GM23338 (cell line): ENCODE results near the gene FGFRL1. TPM values are rescaled to one million over a fixed set of nuclear protein-coding genes. Genes with fewer than 3 reads are reported as not detected.
"Not testable (repeated sequence)": the region's sequence is repeated elsewhere in the genome, so short reads cannot be mapped to it uniquely, and the experiment has no call there.

Source experiments
- ATAC-seq: fragments of 200-7000 bp; cut with Tn5 transposase; 3 replicates; pipeline ENCODE4 v1.9.1; 2020
- DNase-seq: peaks from one replicate; pipeline ENCODE4 v3.0.0-alpha.2; 2015; ENCODE audit warnings: low spot score
- H2AFZ ChIP-seq: fragments of 200-600 bp; sonication (generic); 2 replicates; pipeline ENCODE4 v1.8.0; 2016; ENCODE audit warnings: antibody characterized with exemption, mild to moderate bottlenecking, moderate library complexity
- H3F3A ChIP-seq: fragments of 200-600 bp; sonication (generic); replicated peaks from 2 replicates; pipeline ENCODE4 v1.8.0; 2017; ENCODE audit warnings: antibody characterized with exemption, mixed run types, low read depth
- H3K27ac ChIP-seq: fragments of 200-600 bp; sonication (generic); 2 replicates; pipeline ENCODE4 v1.6.1; 2016; ENCODE audit warnings: low read depth
- H3K27me3 ChIP-seq: fragments of 200-600 bp; sonication (generic); 2 replicates; pipeline ENCODE4 v1.8.0; 2016; ENCODE audit warnings: mild to moderate bottlenecking, mixed run types, moderate library complexity; ENCODE audit not compliant: insufficient read depth
- H3K36me3 ChIP-seq: fragments of 200-600 bp; sonication (generic); 2 replicates; pipeline ENCODE4 v1.8.0; 2016; ENCODE audit warnings: mild to moderate bottlenecking; ENCODE audit not compliant: insufficient read depth
- H3K4me1 ChIP-seq: fragments of 200-600 bp; sonication (generic); 2 replicates; pipeline ENCODE4 v1.8.0; 2016; ENCODE audit warnings: mild to moderate bottlenecking, moderate library complexity; ENCODE audit not compliant: insufficient read depth
- H3K4me2 ChIP-seq: fragments of 200-600 bp; sonication (generic); 2 replicates; pipeline ENCODE4 v1.7.1; 2017; ENCODE audit warnings: mixed run types
- H3K4me3 ChIP-seq: fragments of 200-600 bp; sonication (generic); 2 replicates; pipeline ENCODE4 v1.6.1; 2016; ENCODE audit warnings: mixed run types
- H3K79me2 ChIP-seq: fragments of 200-600 bp; sonication (generic); replicated peaks from 2 replicates; pipeline ENCODE4 v1.8.0; 2017; ENCODE audit warnings: mild to moderate bottlenecking; ENCODE audit not compliant: insufficient read depth
- H3K9me2 ChIP-seq: fragments of 200-600 bp; sonication (generic); 2 replicates; pipeline ENCODE4 v1.8.0; 2017; ENCODE audit not compliant: insufficient read depth
- H4K20me1 ChIP-seq: fragments of 200-600 bp; sonication (generic); replicated peaks from 2 replicates; pipeline ENCODE4 v1.8.0; 2017; ENCODE audit warnings: mild to moderate bottlenecking; ENCODE audit not compliant: insufficient read depth
- H3K27ac Mint-ChIP-seq: 2 replicates; pipeline ENCODE4 v1.8.0; 2020; ENCODE audit warnings: inconsistent platforms, mild to moderate bottlenecking, moderate library complexity, mixed read lengths
- H3K27me3 Mint-ChIP-seq: 3 replicates; pipeline ENCODE4 v1.8.0; 2022; ENCODE audit warnings: low read depth, mild to moderate bottlenecking, moderate library complexity, mixed read lengths, inconsistent platforms; ENCODE audit not compliant: insufficient read depth, poor library complexity
- H3K36me3 Mint-ChIP-seq: 3 replicates; pipeline ENCODE4 v1.8.0; 2021; ENCODE audit warnings: low read depth, mild to moderate bottlenecking, inconsistent platforms, moderate library complexity, mixed read lengths
- H3K4me1 Mint-ChIP-seq: 3 replicates; pipeline ENCODE4 v1.8.0; 2020; ENCODE audit warnings: mild to moderate bottlenecking, inconsistent platforms, mixed read lengths
- H3K4me3 Mint-ChIP-seq: 3 replicates; pipeline ENCODE4 v1.8.0; 2021; ENCODE audit warnings: moderate library complexity, mild to moderate bottlenecking, inconsistent platforms, mixed read lengths
- H3K9me3 Mint-ChIP-seq: 3 replicates; pipeline ENCODE4 v1.8.0; 2020; ENCODE audit warnings: moderate library complexity, mild to moderate bottlenecking, inconsistent platforms, mixed read lengths
- ETS1 ChIP-seq: IDR thresholded peaks from 2 replicates; pipeline ENCODE4 v1.6.1; 2016; ENCODE audit warnings: antibody characterized with exemption
- EZH2 ChIP-seq: fragments of 200-600 bp; sonication (generic); IDR thresholded peaks from one replicate; pipeline ENCODE4 v1.8.0; 2017; ENCODE audit warnings: antibody characterized with exemption, mild to moderate bottlenecking, low read depth; ENCODE audit not compliant: unreplicated experiment
- EZH2phosphoT487 ChIP-seq: fragments of 200-600 bp; sonication (generic); IDR thresholded peaks from one replicate; pipeline ENCODE4 v1.8.1; 2018; ENCODE audit warnings: antibody characterized with exemption; ENCODE audit not compliant: unreplicated experiment
- JUNB ChIP-seq: IDR thresholded peaks from one replicate; pipeline ENCODE4 v1.6.1; 2016; ENCODE audit warnings: antibody characterized with exemption; ENCODE audit not compliant: unreplicated experiment
- NANOG ChIP-seq: IDR thresholded peaks from 2 replicates; pipeline ENCODE4 v1.6.1; 2016; ENCODE audit warnings: antibody characterized with exemption, borderline replicate concordance
- POLR2AphosphoS5 ChIP-seq: IDR thresholded peaks from 2 replicates; pipeline ENCODE4 v1.6.1; 2016; ENCODE audit warnings: antibody characterized with exemption, low read depth
- REST ChIP-seq: IDR thresholded peaks from one replicate; pipeline ENCODE4 v1.6.1; 2018; ENCODE audit warnings: antibody characterized with exemption; ENCODE audit not compliant: unreplicated experiment
- STAT1 ChIP-seq: IDR thresholded peaks from one replicate; pipeline ENCODE4 v1.6.1; 2016; ENCODE audit warnings: antibody characterized with exemption; ENCODE audit not compliant: unreplicated experiment
- ZNF114 ChIP-seq: fragments of 250-450 bp; sonication (Bioruptor Pico); IDR thresholded peaks from 2 replicates; pipeline ENCODE4 v1.5.0; 2020; ENCODE audit warnings: mild to moderate bottlenecking, moderate library complexity
- ZNF331 ChIP-seq: fragments of 250-450 bp; sonication (Bioruptor Pico); IDR thresholded peaks from 2 replicates; pipeline ENCODE4 v1.5.0; 2020; ENCODE audit warnings: low read depth, mild to moderate bottlenecking, moderate library complexity
- polyA plus RNA-seq: library from polyadenylated mRNA; unstranded; fragments of >200 nt; fragmentation: Nextera tagmentation; extraction: Ambion mirVana; gene quantifications from 2 replicates; pipeline ENCODE4 v1.2.1, GENCODE V29; 2016
- total RNA-seq: library from RNA; depleted of rRNA; stranded (reverse); fragments of >200 nt; shearing (Covaris generic); gene quantifications from 2 replicates; pipeline ENCODE4 v1.2.3, GENCODE V29; 2014

The FGFRL1 gene
- total and polyA plus RNA-seq, 2 experiments from 2014 or later: 7.0 to 35.8 TPM

GRCh38 chr4:974668-975067 lies 36.8 kb upstream of the FGFRL1 start (continued):
- no peak for TF ChIP-seq REST
- TF ChIP-seq ZNF331 (CRISPR knock-in tag): no peak
- TF ChIP-seq JUNB: no peak
- TF ChIP-seq EZH2: no peak
- TF ChIP-seq NANOG: no peak
- TF ChIP-seq ETS1: no peak
- no peak for TF ChIP-seq ZNF114

- not testable (repeated sequence) for H3K36me3 ChIP-seq, H3K4me3 Mint-ChIP-seq, H3K79me2 ChIP-seq, H3K27me3 ChIP-seq, H3F3A ChIP-seq, H3K9me2 ChIP-seq, H3K27ac ChIP-seq, H3K4me1 Mint-ChIP-seq, ATAC-seq, H3K27ac Mint-ChIP-seq, H4K20me1 ChIP-seq, DNase-seq, H2AFZ ChIP-seq, H3K4me1 ChIP-seq, H3K36me3 Mint-ChIP-seq, H3K4me2 ChIP-seq, H3K4me3 ChIP-seq
- peaks cover 23% of the 10 kb centered on the region for H3K27me3 Mint-ChIP-seq
- H3K9me3 Mint-ChIP-seq: peaks cover 16% of the 10 kb centered on the region; the same call in 1 of the 3 replicates
Measured at GRCh38 chr4:976016-976415, 35.4 kb upstream of the FGFRL1 start.

- Mint-ChIP-seq H3K9me3 (peaks cover 15% of the 10 kb centered on the region; the same call in 1 of the 3 replicates), H3K27me3 (peaks cover 31% of the 10 kb centered on the region), H3K4me1 (peaks cover 4% of the 10 kb centered on the region), H3K36me3 (no peaks in the 10 kb centered on the region), H3K4me3 (no peak overlapping the region), H3K27ac (0 out of 2 replicates have a peak overlapping the region, but pooled peaks have one; percentile 39)
- no peaks in the 10 kb centered on the region for H4K20me1 ChIP-seq
- H3K27ac ChIP-seq: no peak overlapping the region
- ATAC-seq (no peak), DNase-seq (no peak)
- H3K36me3 ChIP-seq: no peaks in the 10 kb centered on the region
- no peaks in the 10 kb centered on the region for H3K9me2 ChIP-seq
- 0 out of 2 replicates have a peak, but pooled peaks cover 4% of the 10 kb centered on the region for H3F3A ChIP-seq
- H3K4me3 ChIP-seq: no peak overlapping the region
- H3K4me2 ChIP-seq: no peak overlapping the region
- no peaks in the 10 kb centered on the region; the same call in 1 of the 2 replicates for H3K4me1 ChIP-seq
- H2AFZ ChIP-seq: peak overlapping the region; percentile 29; the same call in 1 of the 2 replicates
- H3K27me3 ChIP-seq: peaks cover 4% of the 10 kb centered on the region; the same call in 1 of the 2 replicates
- no peaks in the 10 kb centered on the region for H3K79me2 ChIP-seq
- no peak for TF ChIP-seq STAT1
- no peak for TF ChIP-seq ETS1
- TF ChIP-seq EZH2phosphoT487: no peak
- TF ChIP-seq POLR2AphosphoS5: no peak
- TF ChIP-seq REST: no peak
Measured at GRCh38 chr4:978957-979701, 32.3 kb upstream of the FGFRL1 start.
